Natural killer cell treated with Interleukin-12 subunit alpha and Interleukin-12 subunit beta and Interleukin-15 and Interleukin-18, amount 100 ng/mL, for 72 hours (primary cell): ENCODE measurements around the gene TMSB4X. TPM values are rescaled to one million over a fixed set of nuclear protein-coding genes. Genes with fewer than 3 reads are reported as not detected.
"Not testable (repeated sequence)": the region's sequence is repeated elsewhere in the genome, so short reads cannot be mapped to it uniquely, and the experiment has no call there.

Experiments used
- ATAC-seq, 2 donors: fragments of 150-1000 bp; cut with Tn5 transposase in 1 of 2; sonication (Bioruptor Pico), chemical (Tn5 transposase) in 1 of 2; 2 replicates each; pipeline ENCODE4 v1.10.0; 2021
- DNase-seq: peaks from one replicate; pipeline ENCODE4 v3.0.0; 2022; ENCODE audit warnings: low spot score
- H3K27ac Mint-ChIP-seq, 2 donors: 1 replicate in 1 of 2; 2 replicates in 1 of 2; pipeline ENCODE4 v1.8.0; 2022; ENCODE audit warnings: mixed read lengths in 2 of 2, mild to moderate bottlenecking in 1 of 2, moderate library complexity in 1 of 2
- H3K27me3 Mint-ChIP-seq, 2 donors: 1 replicate in 1 of 2; 2 replicates in 1 of 2; pipeline ENCODE4 v1.8.0; 2022; ENCODE audit warnings: mixed read lengths in 2 of 2
- H3K36me3 Mint-ChIP-seq: one replicate; pipeline ENCODE4 v1.8.0; 2022; ENCODE audit warnings: mixed read lengths
- H3K4me1 Mint-ChIP-seq, 2 donors: 1 replicate in 1 of 2; 2 replicates in 1 of 2; pipeline ENCODE4 v1.8.0; 2022; ENCODE audit warnings: low read depth in 2 of 2, mixed read lengths in 2 of 2, mild to moderate bottlenecking in 1 of 2
- H3K4me3 Mint-ChIP-seq: one replicate; pipeline ENCODE4 v1.8.0; 2022; ENCODE audit warnings: mixed read lengths
- H3K9me3 Mint-ChIP-seq: 2 replicates; pipeline ENCODE4 v1.8.0; 2022; ENCODE audit warnings: mixed read lengths
- total RNA-seq, 2 donors: library from RNA; stranded (reverse); gene quantifications; one replicate each; pipeline ENCODE4 v1.2.3, GENCODE V29; 2022

Gene TMSB4X
- 1,000 to 10,000 TPM; 2,674 to 5,601 TPM for total RNA-seq

- Mint-ChIP-seq H3K27ac (peak within 1 kb of the TSS; percentile 91), H3K4me1 (peaks cover 68 to 70% of the 10 kb centered on the region in 2 donors), H3K9me3 (no peaks in the 10 kb centered on the region), H3K36me3 (peaks cover 22% of the 10 kb centered on the region), H3K4me3 (peak within 1 kb of the TSS; percentile 93), H3K27me3 (peaks cover 0 to 10% of the 10 kb centered on the region in 2 donors)
- ATAC-seq (peak; percentile 86 to 90), DNase-seq (peak; percentile 90)
Measured at GRCh38 chrX:12974796-12975669, at the start of gene TMSB4X. Gene TMSB4X, plus strand, starts transcription at chrX:12975110.

- H3K27me3 Mint-ChIP-seq = peaks cover 0 to 43% of the 10 kb centered on the region in 2 donors
- no peak overlapping the region for H3K27ac Mint-ChIP-seq
- no peak for ATAC-seq
- no peaks in the 10 kb centered on the region for H3K36me3 Mint-ChIP-seq
- no peak overlapping the region for H3K4me3 Mint-ChIP-seq
- peaks cover 0 to 4% of the 10 kb centered on the region in 2 donors for H3K4me1 Mint-ChIP-seq
- no peak for DNase-seq
- H3K9me3 Mint-ChIP-seq = no peaks in the 10 kb centered on the region
Measured at GRCh38 chrX:12929701-12930100, 45.2 kb upstream of the TMSB4X start.

- Mint-ChIP-seq H3K27ac (no peak overlapping the region), H3K27me3 (peaks cover 0 to 43% of the 10 kb centered on the region in 2 donors), H3K36me3 (no peaks in the 10 kb centered on the region), H3K4me3 (no peak overlapping the region), H3K9me3 (no peaks in the 10 kb centered on the region), H3K4me1 (peaks cover 0 to 4% of the 10 kb centered on the region in 2 donors)
- DNase-seq (no peak), ATAC-seq (no peak)
Measured at GRCh38 chrX:12930150-12930549, 44.8 kb upstream of the TMSB4X start.

GRCh38 chrX:12932244-12932643 is 42.7 kb upstream of the TMSB4X start:
- no peak overlapping the region for H3K27ac Mint-ChIP-seq
- H3K9me3 Mint-ChIP-seq = no peaks in the 10 kb centered on the region
- H3K27me3 Mint-ChIP-seq = peaks cover 0 to 36% of the 10 kb centered on the region in 2 donors
- ATAC-seq (no peak), DNase-seq (no peak)
- no peaks in the 10 kb centered on the region for H3K36me3 Mint-ChIP-seq
- no peak overlapping the region for H3K4me3 Mint-ChIP-seq
- H3K4me1 Mint-ChIP-seq = peaks cover 0 to 4% of the 10 kb centered on the region in 2 donors

- Mint-ChIP-seq H3K27ac (no peak overlapping the region), H3K9me3 (no peaks in the 10 kb centered on the region), H3K4me3 (no peak overlapping the region), H3K4me1 (peaks cover 0 to under 1% of the 10 kb centered on the region in 2 donors), H3K27me3 (peaks cover 0 to 30% of the 10 kb centered on the region in 2 donors), H3K36me3 (no peaks in the 10 kb centered on the region)
- DNase-seq = no peak
- no peak for ATAC-seq
Measured at GRCh38 chrX:12934850-12935249, 40.1 kb upstream of the TMSB4X start.

- H3K9me3 Mint-ChIP-seq = no peaks in the 10 kb centered on the region
- no peak for ATAC-seq
Measured at GRCh38 chrX:12936947-12937346, 38.0 kb upstream of the TMSB4X start.

GRCh38 chrX:12940471-12940870 is 34.4 kb upstream of the TMSB4X start:
- ATAC-seq, H3K9me3 Mint-ChIP-seq, DNase-seq, H3K4me1 Mint-ChIP-seq, H3K4me3 Mint-ChIP-seq, H3K36me3 Mint-ChIP-seq: not testable (repeated sequence)
- peak overlapping the region in 1 of 2 donors; percentile 24 for H3K27ac Mint-ChIP-seq
- H3K27me3 Mint-ChIP-seq = peaks cover 0 to 34% of the 10 kb centered on the region in 2 donors

More at GRCh38 chrX:12936947-12937346, 38.0 kb upstream of the TMSB4X start:
- no peak overlapping the region for H3K27ac Mint-ChIP-seq
- DNase-seq = no peak
- no peak overlapping the region for H3K4me3 Mint-ChIP-seq
- no peaks in the 10 kb centered on the region for H3K36me3 Mint-ChIP-seq
- peaks cover 0 to 2% of the 10 kb centered on the region in 2 donors for H3K4me1 Mint-ChIP-seq
- H3K27me3 Mint-ChIP-seq = peaks cover 0 to 35% of the 10 kb centered on the region in 2 donors

GRCh38 chrX:12943592-12943991 is 31.3 kb upstream of the TMSB4X start:
- H3K27ac Mint-ChIP-seq, H3K36me3 Mint-ChIP-seq, ATAC-seq, H3K4me3 Mint-ChIP-seq, DNase-seq, H3K9me3 Mint-ChIP-seq: not testable (repeated sequence)
- H3K4me1 Mint-ChIP-seq = peaks cover 11 to 18% of the 10 kb centered on the region in 2 donors
- H3K27me3 Mint-ChIP-seq = peaks cover 0 to 34% of the 10 kb centered on the region in 2 donors

GRCh38 chrX:12944452-12944851 is 30.5 kb upstream of the TMSB4X start:
- not testable (repeated sequence) for H3K36me3 Mint-ChIP-seq, H3K9me3 Mint-ChIP-seq, DNase-seq, H3K4me3 Mint-ChIP-seq, ATAC-seq, H3K27ac Mint-ChIP-seq
- peaks cover 0 to 32% of the 10 kb centered on the region in 2 donors for H3K27me3 Mint-ChIP-seq
- peaks cover 20 to 26% of the 10 kb centered on the region in 2 donors for H3K4me1 Mint-ChIP-seq

- no peaks in the 10 kb centered on the region for H3K9me3 Mint-ChIP-seq
Measured at GRCh38 chrX:12945494-12945893, 29.4 kb upstream of the TMSB4X start.

GRCh38 chrX:12946406-12946805 is 28.5 kb upstream of the TMSB4X start:
- no peaks in the 10 kb centered on the region for H3K36me3 Mint-ChIP-seq
- H3K4me3 Mint-ChIP-seq = no peak overlapping the region
- no peaks in the 10 kb centered on the region for H3K9me3 Mint-ChIP-seq
- peaks cover 0 to 16% of the 10 kb centered on the region in 2 donors for H3K27me3 Mint-ChIP-seq
- DNase-seq (no peak), ATAC-seq (no peak)
- peak overlapping the region; percentile 64 to 93 for H3K27ac Mint-ChIP-seq
- H3K4me1 Mint-ChIP-seq = peaks cover 40 to 43% of the 10 kb centered on the region in 2 donors

More at GRCh38 chrX:12945494-12945893, 29.4 kb upstream of the TMSB4X start:
- DNase-seq (no peak), ATAC-seq (no peak)
- peaks cover 30 to 34% of the 10 kb centered on the region in 2 donors for H3K4me1 Mint-ChIP-seq
- no peak overlapping the region for H3K27ac Mint-ChIP-seq
- H3K4me3 Mint-ChIP-seq = no peak overlapping the region
- H3K36me3 Mint-ChIP-seq = no peaks in the 10 kb centered on the region
- H3K27me3 Mint-ChIP-seq = peaks cover 0 to 23% of the 10 kb centered on the region in 2 donors

GRCh38 chrX:12946838-12947544 is 27.9 kb upstream of the TMSB4X start:
- DNase-seq = peak; percentile 80
- peaks cover 40 to 47% of the 10 kb centered on the region in 2 donors for H3K4me1 Mint-ChIP-seq
- H3K4me3 Mint-ChIP-seq = peak overlapping the region; percentile 25
- peak; percentile 60 to 75 for ATAC-seq
- H3K36me3 Mint-ChIP-seq = no peaks in the 10 kb centered on the region
- H3K9me3 Mint-ChIP-seq = no peaks in the 10 kb centered on the region
- peaks cover 0 to 12% of the 10 kb centered on the region in 2 donors for H3K27me3 Mint-ChIP-seq
- H3K27ac Mint-ChIP-seq = peak overlapping the region; percentile 64 to 93

- no peaks in the 10 kb centered on the region for H3K9me3 Mint-ChIP-seq
- peaks cover 40 to 47% of the 10 kb centered on the region in 2 donors for H3K4me1 Mint-ChIP-seq
- peak overlapping the region; percentile 64 to 93 for H3K27ac Mint-ChIP-seq
- ATAC-seq (no peak), DNase-seq (no peak)
- no peaks in the 10 kb centered on the region for H3K36me3 Mint-ChIP-seq
- H3K4me3 Mint-ChIP-seq = peak overlapping the region; percentile 8
- H3K27me3 Mint-ChIP-seq = peaks cover 0 to 8% of the 10 kb centered on the region in 2 donors
Measured at GRCh38 chrX:12947545-12948235, 27.2 kb upstream of the TMSB4X start.
